Keratinocyte (primary cell): ENCODE results near the gene PKP4. TPM values are rescaled to one million over a fixed set of nuclear protein-coding genes. Genes with fewer than 3 reads are reported as not detected.

Source experiments
- DNase-seq: peaks from one replicate; pipeline ENCODE4 v3.0.0-alpha.2; 2011; ENCODE audit warnings: low read depth, missing footprints, low spot score
- FAIRE-seq: peaks from 2 replicates; lab custom pipeline; 2011; peaks lifted over from hg19 to GRCh38; lab: Jason Lieb, UNC
- H2AFZ ChIP-seq: 2 replicates; pipeline ENCODE4 v1.6.0; 2012; ENCODE audit warnings: low read length, control low read depth, inconsistent platforms; ENCODE audit not compliant: control insufficient read depth
- H3K27ac ChIP-seq: 2 replicates; pipeline ENCODE4 v1.5.1; 2011; ENCODE audit warnings: low read length; ENCODE audit not compliant: control insufficient read depth, insufficient read depth
- H3K27me3 ChIP-seq: 3 replicates; pipeline ENCODE4 v1.6.0; 2011; ENCODE audit warnings: low read length; ENCODE audit not compliant: control insufficient read depth, insufficient read depth; ENCODE audit errors: extremely low read depth
- H3K36me3 ChIP-seq, 2 experiments: 2 replicates in 1 of 2; 3 replicates in 1 of 2; pipeline ENCODE4 v1.5.1; 2011; ENCODE audit warnings: low read length in 2 of 2, mild to moderate bottlenecking in 1 of 2; ENCODE audit not compliant: control insufficient read depth in 2 of 2, insufficient read depth in 2 of 2; ENCODE audit errors: extremely low read depth in 1 of 2
- H3K4me1 ChIP-seq: 3 replicates; pipeline ENCODE4 v1.5.1; 2011; ENCODE audit warnings: low read length; ENCODE audit not compliant: control insufficient read depth, insufficient read depth; ENCODE audit errors: extremely low read depth
- H3K4me2 ChIP-seq: 3 replicates; pipeline ENCODE4 v1.6.0; 2011; ENCODE audit warnings: low read depth, low read length; ENCODE audit not compliant: control insufficient read depth, insufficient read depth; ENCODE audit errors: extremely low read depth
- H3K4me3 ChIP-seq, 3 experiments: fragments of 200-600 bp in 1 of 3; sonication (generic) in 1 of 3; 2 replicates in 2 of 3; 3 replicates in 1 of 3; pipeline ENCODE4 v1.5.1; 2011 to 2016; ENCODE audit warnings: low read length in 3 of 3, mild to moderate bottlenecking in 3 of 3, control low read depth in 2 of 3, inconsistent platforms in 1 of 3, low read depth in 1 of 3, mixed read lengths in 1 of 3, mixed run types in 1 of 3, moderate library complexity in 1 of 3; ENCODE audit not compliant: control insufficient read depth in 2 of 3, insufficient read depth in 2 of 3; ENCODE audit errors: extremely low read depth in 1 of 3
- H3K79me2 ChIP-seq: 2 replicates; pipeline ENCODE4 v1.6.0; 2012; ENCODE audit warnings: low read length; ENCODE audit not compliant: control insufficient read depth, insufficient read depth
- H3K9ac ChIP-seq: 3 replicates; pipeline ENCODE4 v1.6.0; 2011; ENCODE audit warnings: low read length; ENCODE audit not compliant: control insufficient read depth, insufficient read depth; ENCODE audit errors: extremely low read depth
- H3K9me1 ChIP-seq: 3 replicates; pipeline ENCODE4 v1.6.0; 2011; ENCODE audit warnings: low read length; ENCODE audit not compliant: control insufficient read depth, insufficient read depth; ENCODE audit errors: extremely low read depth
- H3K9me3 ChIP-seq: 2 replicates; pipeline ENCODE4 v1.5.1; 2012; ENCODE audit warnings: low read depth, low read length; ENCODE audit not compliant: control insufficient read depth
- H4K20me1 ChIP-seq: 3 replicates; pipeline ENCODE4 v1.6.0; 2011; ENCODE audit warnings: low read length; ENCODE audit not compliant: control insufficient read depth, insufficient read depth; ENCODE audit errors: extremely low read depth
- EZH2 ChIP-seq: IDR thresholded peaks from one replicate; pipeline ENCODE4 v1.6.1; 2012; ENCODE audit warnings: inconsistent platforms, mild to moderate bottlenecking, low read length, moderate library complexity
- dilution Hi-C: fragments of 300-500 bp; cut with MboI; formaldehyde crosslinking; loops from one replicate; pipeline ENCODE4 v1.7.0; 2020; ENCODE audit warnings: low sequenced_read_pairs; ENCODE audit not compliant: extremely low pct_ligation_motif_present
- polyA plus RNA-seq, 5 experiments: library from polyadenylated mRNA; depleted of rRNA in 3 of 5; stranded (reverse) in 3 of 5; stranded (forward) in 1 of 5; unstranded in 1 of 5; fragments of >200 nt; gene quantifications; 1 replicate in 1 of 5; 2 replicates in 3 of 5; 3 replicates in 1 of 5; pipeline versions ENCODE4 v1.2.1 to v1.2.3, GENCODE V29; 2011 to 2012; ENCODE audit warnings: missing spikeins in 2 of 5, low read depth in 1 of 5, low replicate concordance in 1 of 5
- TF ChIP-seq, protein P1 (sequence below), 3 experiments: IDR thresholded peaks in 1 of 3; conservative IDR thresholded peaks in 1 of 3; optimal IDR thresholded peaks in 1 of 3; 2 replicates in 2 of 3; 3 replicates in 1 of 3; pipeline versions ENCODE3 to v1.5.1; 2011; ENCODE audit warnings: low read length in 3 of 3, mild to moderate bottlenecking in 3 of 3, moderate library complexity in 2 of 3, control low read depth in 1 of 3, inconsistent platforms in 1 of 3; ENCODE audit not compliant: insufficient read depth in 2 of 3; ENCODE audit errors: extremely low read depth in 1 of 3

The PKP4 gene
- polyA plus RNA-seq, 1 donor (not counting 4 experiments of a cell fraction or from before 2014, with no cell fraction given) = 43.8 TPM

DNA sequence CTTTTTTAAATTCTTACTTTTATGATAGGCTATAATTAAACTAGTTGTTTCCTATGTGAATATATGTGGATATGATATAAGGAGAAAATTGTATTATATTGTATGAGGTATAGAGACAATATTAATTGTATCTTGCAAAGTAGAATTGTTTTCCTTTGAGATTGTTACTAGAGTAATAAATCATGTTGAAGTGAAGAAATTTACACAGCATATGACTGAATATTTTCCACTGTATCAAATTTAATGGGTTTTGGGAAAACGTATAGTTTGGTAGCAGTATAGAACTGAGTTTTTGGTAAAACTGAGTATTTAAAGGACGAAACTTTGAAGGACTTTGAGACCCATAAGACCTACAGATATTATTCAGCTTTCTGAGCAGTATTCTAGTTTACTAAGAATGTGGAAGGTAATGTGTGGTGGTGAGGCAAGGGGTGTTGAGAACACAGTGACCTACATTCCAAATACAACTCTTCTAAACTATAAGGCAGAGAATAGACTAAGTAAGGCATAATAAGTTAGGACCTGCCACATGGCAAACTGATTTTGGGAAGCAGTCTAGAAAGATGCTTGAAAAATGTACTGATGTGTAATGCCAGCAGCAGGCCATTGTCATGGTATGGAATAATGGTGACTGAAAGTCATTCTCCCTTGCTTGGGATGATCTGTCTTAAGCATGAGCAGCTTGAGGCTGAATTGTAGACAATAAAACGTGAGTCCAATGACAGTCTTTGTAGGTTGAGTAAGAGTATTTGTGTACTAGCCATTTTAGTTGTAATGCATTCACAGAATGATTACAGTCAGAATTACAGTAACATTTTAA is 29.6 kb downstream of the PKP4 start:
- H3K36me3 ChIP-seq = no peaks in the 10 kb centered on the region
- H3K9me3 ChIP-seq = no peaks in the 10 kb centered on the region
- peak overlapping the region; percentile 42 for H3K27ac ChIP-seq
- no peak for TF ChIP-seq EZH2
- TF ChIP-seq, protein P1, sequence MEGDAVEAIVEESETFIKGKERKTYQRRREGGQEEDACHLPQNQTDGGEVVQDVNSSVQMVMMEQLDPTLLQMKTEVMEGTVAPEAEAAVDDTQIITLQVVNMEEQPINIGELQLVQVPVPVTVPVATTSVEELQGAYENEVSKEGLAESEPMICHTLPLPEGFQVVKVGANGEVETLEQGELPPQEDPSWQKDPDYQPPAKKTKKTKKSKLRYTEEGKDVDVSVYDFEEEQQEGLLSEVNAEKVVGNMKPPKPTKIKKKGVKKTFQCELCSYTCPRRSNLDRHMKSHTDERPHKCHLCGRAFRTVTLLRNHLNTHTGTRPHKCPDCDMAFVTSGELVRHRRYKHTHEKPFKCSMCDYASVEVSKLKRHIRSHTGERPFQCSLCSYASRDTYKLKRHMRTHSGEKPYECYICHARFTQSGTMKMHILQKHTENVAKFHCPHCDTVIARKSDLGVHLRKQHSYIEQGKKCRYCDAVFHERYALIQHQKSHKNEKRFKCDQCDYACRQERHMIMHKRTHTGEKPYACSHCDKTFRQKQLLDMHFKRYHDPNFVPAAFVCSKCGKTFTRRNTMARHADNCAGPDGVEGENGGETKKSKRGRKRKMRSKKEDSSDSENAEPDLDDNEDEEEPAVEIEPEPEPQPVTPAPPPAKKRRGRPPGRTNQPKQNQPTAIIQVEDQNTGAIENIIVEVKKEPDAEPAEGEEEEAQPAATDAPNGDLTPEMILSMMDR (optimal IDR thresholded peaks at IDR 0.05 in 1 of 3, IDR thresholded peaks at IDR 0.05 in 1 of 3, conservative IDR thresholded peaks at IDR 0.05 in 1 of 3; ENCODE audit: extremely low read depth in 1 of 3, insufficient read depth in 2 of 3, low read length in 3 of 3) = no peak
- peaks cover 85% of the 10 kb centered on the region for H3K79me2 ChIP-seq
- no peaks in the 10 kb centered on the region for H4K20me1 ChIP-seq
- H3K27me3 ChIP-seq = no peaks in the 10 kb centered on the region
- H3K4me2 ChIP-seq = peak overlapping the region; percentile 42
- no peak overlapping the region for H3K9ac ChIP-seq
- dilution Hi-C loops = no loop called here
- H2AFZ ChIP-seq = no peak overlapping the region
- DNase-seq (no peak), FAIRE-seq (no peak)
- H3K4me1 ChIP-seq = peaks cover 24% of the 10 kb centered on the region
- H3K9me1 ChIP-seq = peaks cover 4% of the 10 kb centered on the region
- no peak overlapping the region for H3K4me3 ChIP-seq

DNA sequence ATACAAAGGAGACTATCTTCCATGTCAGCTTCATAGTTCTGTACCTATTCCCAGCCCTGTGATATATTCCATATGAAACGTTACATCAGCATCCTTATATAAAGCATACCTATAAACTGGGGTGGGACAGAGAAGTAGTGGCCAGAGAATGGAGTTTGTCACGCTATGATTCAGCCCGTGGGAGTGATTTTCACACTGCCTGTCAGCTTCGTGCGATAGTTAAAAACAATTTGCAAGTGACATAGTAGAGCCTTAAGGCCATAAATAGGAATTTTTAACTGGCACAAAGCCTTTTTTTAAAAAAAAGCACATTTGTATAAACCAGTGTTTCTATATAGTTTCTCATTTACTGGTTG is 30.2 kb downstream of the PKP4 start:
- FAIRE-seq = no peak
- no peak for DNase-seq
- H2AFZ ChIP-seq = no peak overlapping the region
- H3K4me3 ChIP-seq = no peak overlapping the region
- dilution Hi-C loops = no loop called here
- H3K9me3 ChIP-seq = no peaks in the 10 kb centered on the region
- peak overlapping the region; percentile 42 for H3K27ac ChIP-seq
- no peak overlapping the region for H3K9ac ChIP-seq
- no peak for TF ChIP-seq EZH2
- TF ChIP-seq, protein P1 (optimal IDR thresholded peaks at IDR 0.05 in 1 of 3, IDR thresholded peaks at IDR 0.05 in 1 of 3, conservative IDR thresholded peaks at IDR 0.05 in 1 of 3; ENCODE audit: extremely low read depth in 1 of 3, insufficient read depth in 2 of 3, low read length in 3 of 3) = no peak
- H3K9me1 ChIP-seq = peaks cover 4% of the 10 kb centered on the region
- peaks cover 89% of the 10 kb centered on the region for H3K79me2 ChIP-seq
- no peaks in the 10 kb centered on the region for H3K36me3 ChIP-seq
- no peaks in the 10 kb centered on the region for H4K20me1 ChIP-seq
- peak overlapping the region; percentile 42 for H3K4me2 ChIP-seq
- no peaks in the 10 kb centered on the region for H3K27me3 ChIP-seq
- peaks cover 24% of the 10 kb centered on the region for H3K4me1 ChIP-seq
